HG02885 (cell line): ENCODE results near the gene FCGR1A.

ENCODE experiments used
- ATAC-seq: cut with Tn5 transposase; IDR thresholded peaks from one replicate; pipeline ENCODE4 v1.9.1; 2021; ENCODE audit warnings: mild to moderate bottlenecking; ENCODE audit not compliant: unreplicated experiment, poor library complexity

Gene FCGR1A

DNA sequence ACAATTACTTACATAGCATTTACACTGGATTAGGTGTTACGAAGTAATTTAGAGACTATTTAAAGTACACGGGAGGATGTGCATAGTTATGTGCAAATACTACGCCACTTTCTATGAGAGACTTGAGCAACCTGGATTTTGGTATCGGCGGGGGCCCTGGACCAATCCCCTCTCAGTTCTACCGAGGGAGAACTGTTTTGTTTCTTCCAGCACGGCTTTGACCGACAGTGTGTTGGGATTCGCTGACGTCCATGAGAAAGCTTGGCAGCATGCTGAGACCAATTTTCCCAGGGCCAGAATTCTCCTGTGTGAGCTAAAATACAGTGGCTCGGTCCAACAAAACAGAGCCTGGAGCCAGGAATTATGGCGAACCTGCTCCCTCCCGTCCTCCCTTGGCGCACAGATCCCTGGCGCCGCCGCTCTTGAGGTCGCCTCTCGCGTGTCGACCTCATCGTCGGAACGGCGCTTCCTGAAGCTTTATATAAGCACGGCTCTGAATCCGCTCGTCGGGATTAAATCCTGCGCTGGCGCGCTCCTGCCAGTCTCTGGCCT, 49.3 kb downstream of the FCGR1A start:
- ATAC-seq = peak; percentile 6

DNA sequence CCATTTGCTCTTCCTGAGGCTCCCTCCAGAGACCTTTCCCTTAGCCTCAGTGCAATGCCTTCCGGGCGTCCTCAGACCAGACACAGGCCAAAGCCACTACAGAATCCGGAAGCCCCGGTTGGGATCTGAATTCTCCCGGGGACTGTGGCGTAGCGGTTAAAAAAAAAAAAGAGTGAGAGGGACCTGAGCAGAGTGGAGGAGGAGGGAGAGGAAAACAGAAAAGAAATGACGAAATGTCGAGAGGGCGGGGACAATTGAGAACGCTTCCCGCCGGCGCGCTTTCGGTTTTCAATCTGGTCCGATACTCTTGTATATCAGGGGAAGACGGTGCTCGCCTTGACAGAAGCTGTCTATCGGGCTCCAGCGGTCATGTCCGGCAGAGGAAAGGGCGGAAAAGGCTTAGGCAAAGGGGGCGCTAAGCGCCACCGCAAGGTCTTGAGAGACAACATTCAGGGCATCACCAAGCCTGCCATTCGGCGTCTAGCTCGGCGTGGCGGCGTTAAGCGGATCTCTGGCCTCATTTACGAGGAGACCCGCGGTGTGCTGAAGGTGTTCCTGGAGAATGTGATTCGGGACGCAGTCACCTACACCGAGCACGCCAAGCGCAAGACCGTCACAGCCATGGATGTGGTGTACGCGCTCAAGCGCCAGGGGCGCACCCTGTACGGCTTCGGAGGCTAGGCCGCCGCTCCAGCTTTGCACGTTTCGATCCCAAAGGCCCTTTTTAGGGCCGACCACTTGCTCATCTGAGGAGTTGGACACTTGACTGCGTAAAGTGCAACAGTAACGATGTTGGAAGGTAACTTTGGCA, 50.0 kb downstream of the FCGR1A start:
- ATAC-seq = peak; percentile 70

DNA sequence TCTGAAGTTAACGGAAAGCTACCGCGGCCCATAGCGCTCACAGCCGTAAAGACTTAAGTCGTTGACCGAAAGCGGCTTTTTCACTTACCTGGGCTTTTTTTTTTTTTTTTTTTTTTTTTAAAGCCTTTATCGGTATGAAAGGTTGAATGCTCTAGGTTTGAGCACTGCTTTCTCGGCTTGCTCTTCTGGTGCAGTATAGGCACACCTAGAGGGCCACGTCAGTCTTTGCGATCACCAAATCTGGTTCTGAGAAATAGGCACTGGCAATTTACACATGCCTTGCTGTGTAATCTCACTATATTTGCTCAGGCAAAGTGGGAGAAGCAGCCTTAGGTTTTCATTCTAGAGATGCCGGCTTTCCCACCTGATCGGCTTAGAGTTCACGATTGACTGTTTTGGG, 50.6 kb downstream of the FCGR1A start:
- ATAC-seq = peak; percentile 6

DNA sequence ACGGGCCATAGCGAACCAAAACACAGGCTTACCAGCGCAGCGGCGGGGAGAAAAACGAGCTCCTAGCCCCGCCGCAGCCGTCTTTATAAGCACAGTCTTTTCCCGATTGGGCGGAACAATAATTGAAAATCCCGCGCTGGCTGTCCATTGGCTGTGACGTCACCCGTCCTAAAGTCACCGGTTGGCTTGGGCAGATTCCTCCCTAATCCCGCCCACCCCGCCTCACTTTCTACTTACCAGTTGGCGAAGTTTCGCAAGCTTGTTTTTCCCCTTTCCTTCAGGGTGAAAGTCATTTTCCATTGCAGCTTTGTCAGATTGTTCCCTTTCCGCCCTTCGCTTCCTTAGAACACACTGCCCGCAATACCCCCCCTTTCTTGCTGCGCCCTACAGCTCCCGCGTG, 58.7 kb downstream of the FCGR1A start:
- peak; percentile 28 for ATAC-seq
